HG02970 (cell line): ENCODE data around the gene OLA1.

Source experiments
- ATAC-seq: cut with Tn5 transposase; IDR thresholded peaks from one replicate; pipeline ENCODE4 v1.9.1; 2021; ENCODE audit warnings: mild to moderate bottlenecking, moderate library complexity, moderate number of reproducible peaks; ENCODE audit not compliant: unreplicated experiment, low FRiP score

The OLA1 gene

DNA sequence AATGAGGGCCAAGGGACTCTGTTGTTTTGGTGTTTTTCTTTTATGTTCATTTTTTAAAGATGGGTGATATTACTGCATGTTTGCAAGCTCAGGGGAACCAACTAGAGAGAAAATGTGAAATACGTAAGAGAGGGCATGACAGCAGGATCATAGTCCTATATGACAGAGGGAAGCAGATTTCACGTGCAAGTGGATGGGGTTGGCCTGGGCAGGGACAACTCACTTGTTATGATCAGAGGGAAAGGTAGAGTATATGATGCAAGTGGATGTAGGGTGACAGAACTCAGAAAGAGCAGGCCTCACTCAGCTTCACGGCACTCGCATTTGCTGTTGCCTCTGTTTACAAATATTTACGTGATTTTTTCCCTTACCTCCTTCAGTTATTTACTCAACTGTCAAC lies 67.0 kb downstream of the OLA1 start:
- no peak for ATAC-seq

DNA sequence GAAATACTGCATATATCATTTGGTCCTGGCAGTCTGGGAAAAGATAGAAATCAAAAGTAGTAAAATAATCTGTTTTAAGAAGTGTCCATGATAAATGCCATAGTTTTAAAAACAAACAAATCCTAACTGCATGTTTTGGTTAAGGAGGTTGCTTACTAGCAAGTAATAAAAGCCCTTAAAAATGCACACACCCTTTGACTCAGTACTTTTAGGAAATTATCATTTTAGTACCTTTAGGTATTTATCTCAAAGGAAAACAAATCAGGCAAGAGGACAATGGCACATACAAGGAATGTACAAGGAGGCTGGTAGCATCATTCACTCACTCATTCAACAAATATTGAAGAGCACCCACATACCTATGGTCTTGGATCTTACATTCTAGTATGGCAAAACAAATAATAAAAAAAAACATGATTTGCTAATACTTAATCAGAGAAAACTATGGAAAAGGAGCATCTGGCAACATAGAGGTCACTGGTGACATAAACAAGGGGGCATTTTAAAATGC lies 67.6 kb downstream of the OLA1 start:
- no peak for ATAC-seq

DNA sequence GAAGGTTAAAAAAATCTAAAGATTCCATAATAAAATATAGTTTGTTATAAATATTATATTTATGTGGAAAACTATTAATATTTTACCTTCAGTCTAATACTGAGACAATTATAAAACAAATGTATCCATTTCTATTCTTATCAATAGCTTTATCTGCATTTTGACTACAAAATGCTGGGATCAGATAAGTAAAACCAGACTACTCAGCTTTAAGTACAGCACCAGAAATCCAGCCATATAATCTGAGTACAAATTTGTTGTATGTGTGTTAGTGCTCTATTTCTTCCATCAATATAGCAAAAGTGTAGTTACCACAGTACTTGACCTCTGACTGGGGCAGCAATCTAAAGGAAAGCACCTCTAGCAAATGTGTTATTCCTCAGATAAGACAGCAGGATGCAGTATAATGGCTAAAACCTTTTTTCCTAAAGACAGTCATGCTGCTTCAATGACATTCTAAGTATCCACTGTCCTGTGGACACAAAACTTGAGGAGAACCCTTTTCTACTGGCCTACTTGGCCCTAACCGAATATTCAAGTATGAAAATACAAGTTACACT lies 68.1 kb downstream of the OLA1 start:
- no peak for ATAC-seq

DNA sequence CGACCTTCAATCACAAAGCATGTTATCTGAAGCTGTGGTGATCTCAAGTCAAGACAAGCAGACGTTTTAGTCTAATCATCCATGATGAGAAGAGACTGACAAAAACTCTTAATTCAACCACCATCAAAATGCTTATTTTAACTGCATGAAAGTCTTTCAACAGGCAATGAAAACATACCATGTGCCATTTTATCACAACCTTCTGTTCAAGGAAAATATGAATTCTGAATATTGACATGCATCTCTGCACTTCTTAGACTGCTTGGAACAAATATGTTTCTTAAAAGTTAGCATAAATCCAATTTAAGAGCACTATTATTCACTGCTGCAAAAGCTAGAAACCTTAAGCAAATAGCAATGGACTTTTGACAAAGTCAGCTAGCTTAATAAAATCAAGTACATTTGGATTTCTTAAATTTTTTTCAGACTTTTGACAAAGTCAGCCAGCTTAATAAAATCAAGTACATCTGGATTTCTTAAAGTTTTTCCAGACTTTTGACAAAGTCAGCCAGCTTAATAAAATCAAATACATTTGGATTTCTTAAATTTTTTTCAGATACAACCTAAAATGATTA lies 70.9 kb downstream of the OLA1 start:
- ATAC-seq, result no peak

DNA sequence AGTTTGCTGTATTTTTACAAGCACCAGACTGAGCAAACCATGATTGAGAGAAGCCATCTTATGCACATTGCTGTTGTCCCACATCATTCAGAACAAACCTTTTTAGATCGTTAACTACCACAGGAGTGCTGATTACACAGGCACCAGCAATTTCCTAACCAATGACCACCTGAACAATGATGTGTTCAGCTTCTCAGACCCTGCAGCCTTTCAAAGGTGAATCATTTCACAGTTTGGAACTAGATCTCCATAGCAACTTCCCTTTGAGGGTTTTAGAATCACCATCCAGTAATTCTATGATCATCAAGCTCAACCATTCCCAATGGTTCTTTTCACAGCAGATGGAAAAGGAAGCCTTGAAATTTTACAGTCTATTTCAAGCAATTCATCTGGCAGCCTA lies 71.4 kb downstream of the OLA1 start:
- no peak for ATAC-seq

DNA sequence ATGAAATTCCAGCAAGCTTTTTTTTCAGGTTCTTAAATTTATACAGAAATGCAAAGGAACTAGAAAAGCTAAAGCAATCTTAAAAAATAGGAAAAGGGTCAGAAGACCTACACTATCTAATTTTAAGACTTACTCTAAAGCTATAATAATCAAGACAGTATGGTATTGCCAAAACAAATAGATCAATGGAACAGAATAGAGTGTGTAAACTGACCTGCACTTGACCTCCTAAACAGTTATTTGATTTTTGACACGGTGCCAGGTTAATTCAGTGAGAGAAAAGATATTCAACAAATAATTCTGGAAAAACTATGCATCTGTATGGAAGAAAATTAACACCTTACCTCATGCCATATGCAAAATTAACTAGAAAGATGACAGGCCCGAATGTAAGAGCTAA lies 73.6 kb downstream of the OLA1 start:
- ATAC-seq, result no peak

DNA sequence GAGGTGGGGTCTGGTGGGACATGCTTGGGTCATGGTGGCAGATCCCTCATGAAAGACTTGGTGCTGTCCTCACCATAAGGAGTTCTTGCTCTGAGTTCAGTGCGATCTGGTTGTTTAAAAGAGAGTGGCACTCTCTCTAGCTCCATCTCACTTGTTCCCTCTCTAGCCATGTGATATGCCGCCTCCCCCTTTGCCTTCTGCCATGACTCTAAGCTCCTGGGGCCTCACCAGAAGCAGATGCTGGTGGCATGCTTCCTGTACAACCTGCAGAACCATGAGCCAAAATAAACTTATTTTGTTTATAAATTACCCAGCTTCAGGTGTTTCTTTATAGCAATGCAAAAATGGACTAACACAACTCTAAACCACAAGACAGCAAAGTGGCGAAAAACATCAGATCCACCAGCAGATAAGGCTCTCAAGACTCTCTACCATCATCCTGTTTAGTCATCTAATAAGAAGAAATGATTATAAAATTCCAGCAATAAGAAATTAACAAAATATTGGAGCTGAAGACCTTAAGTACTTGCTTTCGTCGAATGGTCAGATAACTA lies 75.5 kb downstream of the OLA1 start:
- no peak for ATAC-seq

DNA sequence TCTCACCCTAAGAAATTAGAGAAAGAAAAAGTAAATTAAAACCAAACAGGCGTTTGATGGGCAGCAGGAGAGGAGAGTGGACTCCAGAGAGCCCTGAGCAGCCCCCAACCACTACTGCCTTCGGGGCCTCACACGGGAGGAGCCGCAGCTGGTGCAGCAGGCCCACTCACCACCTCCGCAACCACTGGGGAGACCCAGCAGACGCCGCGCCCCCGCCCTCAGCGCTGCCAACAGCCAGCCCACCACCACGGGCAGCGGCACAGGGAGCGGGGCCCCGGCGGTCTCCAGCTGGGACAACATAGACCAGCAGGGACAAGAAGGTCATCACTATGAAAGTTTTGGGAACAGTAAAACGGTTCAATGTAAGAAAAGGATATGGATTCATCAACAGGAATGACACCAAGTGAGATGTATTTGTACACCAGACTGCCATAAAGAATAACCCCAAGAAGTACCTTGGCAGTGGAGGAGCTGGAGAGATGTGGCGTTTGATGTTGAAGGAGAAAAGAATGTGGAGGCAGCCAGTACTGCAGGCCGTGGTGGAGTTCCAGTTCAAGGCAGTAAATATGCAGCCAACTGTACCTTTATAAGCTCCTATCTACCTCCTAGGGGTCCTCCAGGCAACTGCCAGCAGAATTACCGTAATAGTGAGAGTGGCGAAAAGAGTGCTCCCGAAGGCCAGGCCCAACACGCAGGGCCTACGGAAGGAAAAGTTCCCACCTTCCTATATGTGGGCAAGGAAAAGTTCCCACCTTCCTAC lies 76.5 kb downstream of the OLA1 start:
- ATAC-seq, result no peak

DNA sequence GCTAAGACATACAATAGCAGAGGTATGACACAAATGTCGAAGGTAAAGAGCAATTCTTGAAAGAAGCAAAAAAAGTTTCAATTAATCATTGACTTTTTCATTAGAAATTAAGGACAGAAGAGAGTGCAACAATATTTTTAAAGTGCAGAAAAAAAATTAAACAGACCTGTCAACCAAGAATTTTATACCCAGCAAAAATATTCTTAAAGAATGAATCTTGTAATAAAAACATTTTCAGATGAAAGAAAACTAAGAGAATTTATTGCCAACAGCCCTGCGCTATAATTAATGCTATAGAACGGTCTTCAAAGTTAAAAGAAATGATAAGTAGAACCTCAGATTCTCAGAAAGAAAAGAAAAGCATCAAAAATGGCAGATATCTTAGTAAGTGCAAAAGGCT lies 79.0 kb downstream of the OLA1 start:
- no peak for ATAC-seq

DNA sequence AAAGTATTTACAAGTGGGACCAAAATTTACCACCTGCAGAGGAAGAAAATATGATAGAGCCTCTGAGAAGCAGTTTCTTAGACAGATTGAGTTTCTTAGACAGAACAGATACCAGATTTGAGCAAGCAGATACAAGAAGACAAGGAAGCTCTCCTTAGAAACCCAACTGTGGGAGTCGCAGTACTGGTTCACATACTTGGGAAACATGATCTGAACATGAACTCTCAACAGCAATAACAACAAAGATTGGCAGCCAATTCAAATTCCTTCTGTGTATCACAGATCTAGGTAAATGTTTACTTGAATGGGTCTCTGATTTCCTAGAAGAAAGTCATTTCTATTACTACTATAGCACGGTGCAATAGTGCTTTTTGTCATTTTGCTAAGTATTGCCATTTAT lies 82.1 kb downstream of the OLA1 start:
- no peak for ATAC-seq

DNA sequence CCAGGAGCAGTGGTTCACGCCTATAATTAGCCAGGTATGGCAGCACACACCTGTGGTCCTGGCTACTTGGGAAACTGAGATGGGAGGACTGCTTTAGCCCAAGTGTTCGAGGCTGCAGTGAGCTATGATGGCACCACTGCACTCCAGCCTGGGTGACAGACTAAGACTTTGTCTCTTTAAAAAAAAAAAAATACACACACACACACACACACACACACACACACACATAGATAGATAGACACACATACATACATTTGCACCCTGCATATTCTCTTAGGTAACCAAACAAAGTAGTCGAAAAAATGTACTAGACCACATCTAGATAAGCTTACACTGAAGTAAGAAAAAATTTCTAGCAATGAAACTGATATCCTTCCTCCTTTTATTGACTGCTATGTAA lies 86.8 kb downstream of the OLA1 start:
- no peak for ATAC-seq

DNA sequence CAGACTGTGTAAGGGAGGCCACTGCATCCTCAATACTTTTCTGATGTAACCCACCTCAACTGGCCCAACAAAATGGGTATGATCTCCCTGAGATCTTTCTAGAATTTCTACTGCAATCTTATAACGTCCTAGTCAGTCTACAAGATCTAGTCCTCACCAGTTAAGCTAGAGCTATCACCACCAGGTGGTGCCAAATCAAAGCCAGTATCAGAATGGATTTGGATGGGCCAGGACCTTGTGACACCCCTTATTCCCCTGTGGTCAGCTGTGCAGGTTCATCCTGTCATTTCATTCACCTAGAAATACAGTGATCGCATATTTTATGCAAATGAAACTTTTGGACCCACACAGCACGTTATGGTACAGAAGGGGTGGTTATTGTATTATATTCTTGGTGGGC lies 90.3 kb downstream of the OLA1 start:
- ATAC-seq, result no peak

DNA sequence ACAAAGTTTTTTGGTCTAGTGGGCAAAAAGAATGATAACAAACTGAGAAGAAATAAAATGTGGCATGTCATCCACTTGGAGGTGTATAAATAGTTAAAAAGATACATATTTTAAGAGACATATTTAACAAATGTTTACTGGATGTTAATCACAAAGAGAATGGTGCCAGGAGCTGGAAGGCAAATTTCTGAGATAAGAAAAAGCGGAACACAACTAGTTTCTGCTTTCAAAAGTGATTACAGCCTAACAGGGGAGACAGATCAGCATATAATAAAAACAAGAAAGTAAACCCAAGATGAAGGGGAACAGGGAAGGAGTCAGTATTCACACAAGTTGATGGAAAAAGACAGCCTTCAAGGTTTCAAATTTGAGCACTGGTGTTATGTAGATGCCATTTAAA lies 91.3 kb downstream of the OLA1 start:
- ATAC-seq, result no peak

DNA sequence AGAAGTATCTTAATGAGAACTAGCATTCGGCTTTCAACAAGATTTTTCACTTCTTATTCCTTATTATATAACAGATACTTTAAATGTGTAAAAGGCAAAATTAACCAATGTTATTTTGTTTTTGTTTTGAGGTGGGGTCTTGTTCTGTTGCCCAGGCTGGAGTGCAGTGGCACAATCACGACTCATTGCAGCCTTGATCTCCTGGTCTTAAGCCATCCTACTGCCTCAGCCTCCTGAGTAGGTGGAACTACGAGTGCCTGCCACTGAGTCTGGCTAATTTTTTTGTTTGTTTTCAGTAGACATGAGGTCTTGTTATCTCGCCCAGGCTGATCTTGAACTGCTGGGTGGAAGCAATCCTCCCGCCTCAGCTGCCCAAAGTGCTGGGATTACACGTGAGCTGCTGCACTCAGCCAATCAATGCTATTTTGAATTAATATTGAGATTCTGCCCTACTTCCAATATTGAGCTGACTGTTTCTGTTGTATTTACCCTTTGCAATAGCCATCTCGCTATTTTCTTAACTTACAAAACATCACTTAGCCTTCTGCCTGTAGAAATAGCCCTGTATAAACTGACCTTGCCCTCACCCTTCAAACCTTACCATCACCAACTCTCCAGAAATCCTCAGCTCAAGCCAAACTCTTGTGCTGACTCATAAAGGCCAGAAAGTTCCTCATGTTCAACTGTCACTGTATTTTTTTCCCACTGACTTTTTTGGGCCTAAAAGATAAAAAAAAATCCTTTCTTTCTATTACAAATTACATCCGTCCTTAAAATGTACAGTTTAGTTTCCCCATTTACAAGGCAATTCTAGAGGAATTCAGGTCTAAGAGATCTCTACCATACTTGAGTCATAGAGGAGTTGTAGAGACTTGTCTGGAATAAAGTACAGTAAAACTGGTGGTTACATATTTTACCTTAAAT lies 94.3 kb downstream of the OLA1 start:
- ATAC-seq, result no peak

DNA sequence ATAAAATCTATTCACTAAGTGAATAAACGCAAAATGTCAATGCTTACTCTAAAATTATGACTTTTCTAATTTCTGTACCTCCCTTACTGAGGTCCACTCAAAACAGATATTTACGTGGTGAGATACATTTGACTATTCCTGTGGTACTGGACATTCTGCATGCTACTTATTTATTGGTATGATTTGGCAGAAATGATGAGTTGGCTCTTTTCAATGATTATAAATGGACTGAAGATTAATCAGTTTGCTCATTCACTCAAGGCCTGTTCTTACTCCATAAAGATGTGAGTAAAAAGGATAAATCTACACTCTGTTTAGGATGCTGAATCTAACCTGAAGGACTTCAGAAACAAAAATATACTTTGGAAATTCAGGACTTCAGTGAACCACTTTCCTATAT lies 98.8 kb downstream of the OLA1 start:
- ATAC-seq, result no peak

DNA sequence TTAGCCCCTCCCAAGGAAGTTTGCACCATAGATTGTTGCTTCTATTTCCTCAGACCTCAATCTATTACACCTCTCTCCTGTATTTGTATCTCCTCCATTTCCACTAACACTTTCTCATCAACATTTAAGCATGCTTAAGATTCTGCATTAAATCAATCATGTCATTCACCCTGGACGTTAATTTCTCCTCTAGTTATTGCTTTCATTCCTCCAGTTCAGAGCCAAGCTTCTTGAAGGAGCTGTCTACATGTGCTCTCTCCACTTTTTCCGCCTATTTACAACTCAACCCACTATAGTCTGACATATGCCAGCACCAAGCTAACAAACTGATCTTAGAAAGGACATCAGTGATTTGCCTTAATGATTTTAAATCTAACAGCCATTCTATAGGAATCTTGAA lies 99.5 kb downstream of the OLA1 start:
- no peak for ATAC-seq

DNA sequence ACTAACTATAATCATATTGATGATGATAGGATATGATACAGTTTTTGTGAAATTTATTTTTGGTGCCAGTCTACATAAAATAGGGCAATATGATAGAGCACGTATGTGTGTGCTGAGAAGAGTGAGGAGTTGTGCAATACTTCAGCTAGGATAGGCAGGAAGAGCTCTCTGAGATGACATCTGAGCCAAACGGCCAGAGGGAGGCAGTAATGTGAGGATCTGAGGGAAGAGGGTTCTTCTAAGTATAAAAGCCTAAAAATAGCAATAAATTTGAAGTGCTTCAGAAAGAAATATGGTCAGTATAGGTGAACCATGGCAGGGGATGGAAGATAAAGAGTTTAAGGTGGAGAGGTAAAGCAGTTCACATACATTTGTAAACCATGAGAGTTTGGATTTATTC lies 102.5 kb downstream of the OLA1 start:
- no peak for ATAC-seq

DNA sequence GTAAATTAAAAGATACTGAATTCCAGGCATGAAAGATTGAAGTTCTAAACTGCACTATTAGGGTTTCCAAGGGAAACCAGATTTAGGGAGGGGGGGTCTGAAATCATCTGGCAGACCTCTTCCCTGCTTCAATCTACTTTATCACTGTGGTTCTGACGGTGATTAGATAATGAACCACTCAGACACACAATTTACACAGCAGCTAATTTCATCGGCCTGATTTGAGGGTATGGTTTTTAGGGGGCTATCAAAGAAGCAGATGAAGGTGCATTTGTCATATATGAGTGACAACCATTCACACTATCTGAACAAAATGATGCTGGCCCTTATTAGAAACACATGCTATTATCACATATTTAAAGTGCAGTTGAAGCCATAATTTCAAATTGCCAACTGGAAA lies 106.0 kb downstream of the OLA1 start:
- no peak for ATAC-seq

DNA sequence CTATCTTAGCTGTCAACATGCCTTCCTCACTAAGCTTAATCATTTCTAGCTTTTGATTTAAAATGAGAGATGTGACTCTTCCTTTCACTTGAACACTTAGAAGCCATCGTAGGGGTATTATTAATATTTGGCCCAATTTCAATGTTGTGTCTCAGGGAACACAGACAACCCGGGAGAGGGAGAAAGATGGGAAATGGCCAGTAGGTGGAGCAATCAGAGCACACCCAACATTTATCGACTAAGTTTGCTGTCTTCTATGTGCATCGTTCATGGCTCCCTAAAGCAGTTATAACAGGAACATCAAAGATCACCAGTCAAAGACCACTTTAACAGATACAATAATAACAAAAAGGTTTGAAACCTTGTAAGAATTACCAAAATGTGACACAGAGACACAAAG lies 110.2 kb downstream of the OLA1 start:
- ATAC-seq, result no peak

DNA sequence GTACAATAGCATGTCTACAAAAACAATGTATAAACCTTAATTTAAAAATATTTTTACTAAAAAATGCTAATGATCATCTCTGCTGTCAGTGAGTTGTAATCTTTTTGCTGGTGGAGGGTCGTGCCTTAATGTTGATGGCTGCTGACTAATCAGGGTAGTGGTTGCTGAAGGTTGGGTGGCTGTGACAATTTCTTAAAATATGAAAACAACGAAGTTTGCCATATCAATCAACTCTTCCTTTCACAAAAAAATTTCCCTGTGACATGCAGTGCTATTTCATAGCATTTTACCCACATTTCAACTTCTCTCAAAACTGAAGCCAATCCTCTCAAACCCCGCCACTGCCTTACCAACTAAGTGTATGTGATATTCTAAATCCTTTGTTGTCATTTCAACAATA lies 112.4 kb downstream of the OLA1 start:
- no peak for ATAC-seq

DNA sequence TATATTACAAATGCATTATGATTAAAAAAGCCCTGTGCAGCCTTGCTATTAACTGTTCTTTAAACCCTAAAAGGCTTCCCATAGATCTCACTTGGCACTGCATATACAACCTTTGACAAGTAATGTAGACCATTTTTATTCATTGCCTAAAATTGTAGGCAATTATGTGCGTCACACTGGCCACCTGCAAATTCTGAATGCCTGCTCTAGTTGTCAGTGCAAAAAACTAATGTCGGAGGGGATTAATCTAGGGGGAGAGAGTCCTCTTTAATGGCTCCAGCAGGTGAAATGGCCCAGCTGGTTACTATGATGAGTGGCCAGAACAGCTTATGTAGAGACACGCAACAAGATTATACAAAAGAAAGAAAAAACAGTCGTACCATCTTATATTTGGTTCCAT lies 123.2 kb downstream of the OLA1 start:
- no peak for ATAC-seq
